ENCODE results near the gene ZDHHC22.

The ZDHHC22 gene

DNA sequence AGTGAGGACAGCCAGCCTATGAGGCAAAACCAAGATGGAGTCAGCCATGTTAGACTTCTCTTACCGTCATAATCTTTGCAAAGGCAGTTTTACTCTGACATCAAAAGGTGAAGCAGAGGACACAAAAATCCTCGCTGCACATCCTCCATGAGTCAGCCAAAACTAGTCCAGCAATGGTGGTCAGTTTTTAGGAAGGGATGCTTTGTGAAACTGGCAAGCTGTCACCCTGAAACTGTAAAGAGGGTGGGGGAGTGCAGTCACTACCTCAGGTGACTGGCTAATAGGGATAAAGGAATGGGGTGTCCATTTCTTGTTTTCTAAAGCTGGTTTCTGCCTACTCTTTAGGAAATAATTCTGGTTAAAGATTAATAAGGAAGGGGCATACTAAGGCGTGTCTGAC is 48.9 kb downstream of the ZDHHC22 start:
- Histone ChIP-seq H3K36me3 (ENCODE audit: control insufficient read depth in 4 of 4, insufficient read depth in 4 of 4, low read length in 3 of 4) (no peaks in the 10 kb centered on the region), H3K27me3 (replicated peaks in 2 of 5; ENCODE audit: control insufficient read depth in 4 of 5, insufficient read depth in 5 of 5, low read length in 4 of 5) (no peaks in the 10 kb centered on the region), H3K27ac (ENCODE audit: insufficient read depth in 1 of 2, low read depth in 1 of 2, low read length in 2 of 2, poor library complexity in 1 of 2, severe bottlenecking in 2 of 2) (no peak overlapping the region), H3K9me3 (ENCODE audit: control extremely low read depth in 1 of 5, control insufficient read depth in 4 of 5, insufficient read depth in 2 of 5, low read depth in 1 of 5, low read length in 4 of 5) (peaks cover 2 to 11% (median 7%) of the 10 kb centered on the region in 5 experiments), H3K4me1 (ENCODE audit: control extremely low read depth in 1 of 4, control insufficient read depth in 4 of 4, insufficient read depth in 4 of 4, low read length in 3 of 4) (peaks cover 0 to 13% (median 10%) of the 10 kb centered on the region in 4 experiments), H3K4me3 (ENCODE audit: control insufficient read depth in 1 of 7, extremely low read depth in 1 of 7, insufficient read depth in 4 of 7, low read depth in 2 of 7, low read length in 6 of 7) (no peak overlapping the region)
- 100% methylated on average over 3 of the region's 3 CpGs for WGBS (ENCODE audit: insufficient coverage)
- DNase-seq: no peak
- CTCF ChIA-PET: interaction anchor here (0.7 to 2.2 kb wide), 8 partner anchors 9 to 224 kb away, joined by 3 to 18 read pairs (median 3); no protein-coding TSS in a partner anchor
- POLR2A ChIA-PET: interaction anchor here (0.6 kb wide), 1 partner anchor 173 kb away, joined by 3 read pairs; no protein-coding TSS in a partner anchor

DNA sequence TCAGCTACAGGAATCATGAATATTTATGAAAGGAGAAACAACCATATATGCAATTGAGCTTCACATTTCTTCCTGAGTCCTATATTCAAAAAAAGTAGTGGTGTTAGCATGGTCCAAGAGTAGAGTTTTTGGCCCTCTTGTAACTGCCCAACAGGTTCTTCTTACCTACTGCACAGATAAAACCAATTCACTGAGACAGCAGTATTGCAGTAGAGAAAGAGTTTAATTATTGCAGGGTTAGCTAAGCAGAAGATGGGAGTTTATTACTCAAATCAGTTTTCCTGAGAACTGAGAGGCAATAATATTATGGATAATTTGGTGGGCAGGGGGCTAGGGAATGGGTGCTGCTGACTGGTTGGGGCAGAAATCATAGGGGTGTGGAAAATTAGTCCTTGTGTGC is 50.1 kb downstream of the ZDHHC22 start:
- H3K4me3 ChIP-seq (ENCODE audit: control insufficient read depth in 1 of 7, extremely low read depth in 1 of 7, insufficient read depth in 4 of 7, low read depth in 2 of 7, low read length in 6 of 7): no peak overlapping the region
- POLR2A ChIA-PET: no interaction called here
- H3K4me1 ChIP-seq (ENCODE audit: control extremely low read depth in 1 of 4, control insufficient read depth in 4 of 4, insufficient read depth in 4 of 4, low read length in 3 of 4): peaks cover 0 to 2% (median under 1%) of the 10 kb centered on the region in 4 experiments
- peaks cover 2 to 11% (median 7%) of the 10 kb centered on the region in 5 experiments for H3K9me3 ChIP-seq (ENCODE audit: control extremely low read depth in 1 of 5, control insufficient read depth in 4 of 5, insufficient read depth in 2 of 5, low read depth in 1 of 5, low read length in 4 of 5)
- no peak overlapping the region for H3K27ac ChIP-seq (ENCODE audit: insufficient read depth in 1 of 2, low read depth in 1 of 2, low read length in 2 of 2, poor library complexity in 1 of 2, severe bottlenecking in 2 of 2)
- DNase-seq: no peak
- CTCF ChIA-PET: interaction anchor here (0.6 to 4.4 kb wide), 9 partner anchors 10 to 223 kb away, joined by 3 to 30 read pairs (median 4); no protein-coding TSS in a partner anchor
- H3K27me3 ChIP-seq (replicated peaks in 2 of 5; ENCODE audit: control insufficient read depth in 4 of 5, insufficient read depth in 5 of 5, low read length in 4 of 5): no peaks in the 10 kb centered on the region
- no peaks in the 10 kb centered on the region for H3K36me3 ChIP-seq (ENCODE audit: control insufficient read depth in 4 of 4, insufficient read depth in 4 of 4, low read length in 3 of 4)

DNA sequence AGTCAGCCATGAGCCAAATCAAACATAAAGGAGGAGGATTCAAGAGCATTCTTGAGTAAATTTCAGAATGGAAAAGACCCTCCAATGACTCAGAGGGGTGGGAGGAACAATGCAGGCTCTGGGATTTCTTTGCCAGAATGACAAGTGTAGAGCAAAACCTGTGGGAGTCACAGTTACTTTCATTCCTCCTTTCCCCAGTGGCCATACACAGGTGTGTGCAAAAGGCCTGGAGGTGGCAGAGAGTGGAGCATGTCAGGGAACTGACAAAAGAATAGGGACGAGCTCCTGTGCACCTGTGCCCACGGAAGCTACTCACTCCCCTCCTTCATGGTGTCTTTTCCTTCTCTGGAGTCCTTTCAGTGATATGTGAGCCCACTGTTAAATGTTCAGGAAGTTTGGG is 52.9 kb downstream of the ZDHHC22 start:
- Histone ChIP-seq H3K4me1 (ENCODE audit: control extremely low read depth in 1 of 4, control insufficient read depth in 4 of 4, insufficient read depth in 4 of 4, low read length in 3 of 4) (peaks cover 0 to 5% (median 0%) of the 10 kb centered on the region in 4 experiments), H3K9me3 (ENCODE audit: control extremely low read depth in 1 of 5, control insufficient read depth in 4 of 5, insufficient read depth in 2 of 5, low read depth in 1 of 5, low read length in 4 of 5) (peaks cover 2 to 11% (median 7%) of the 10 kb centered on the region in 5 experiments), H3K27ac (ENCODE audit: insufficient read depth in 1 of 2, low read depth in 1 of 2, low read length in 2 of 2, poor library complexity in 1 of 2, severe bottlenecking in 2 of 2) (no peak overlapping the region), H3K36me3 (ENCODE audit: control insufficient read depth in 4 of 4, insufficient read depth in 4 of 4, low read length in 3 of 4) (no peaks in the 10 kb centered on the region), H3K4me3 (ENCODE audit: control insufficient read depth in 1 of 7, extremely low read depth in 1 of 7, insufficient read depth in 4 of 7, low read depth in 2 of 7, low read length in 6 of 7) (no peak overlapping the region), H3K27me3 (replicated peaks in 2 of 5; ENCODE audit: control insufficient read depth in 4 of 5, insufficient read depth in 5 of 5, low read length in 4 of 5) (no peaks in the 10 kb centered on the region)
- DNase-seq: no peak
- 100% methylated on average over 2 of the region's 2 CpGs for WGBS (ENCODE audit: insufficient coverage)
- CTCF ChIA-PET: interaction anchor here (0.9 to 4.4 kb wide), 6 partner anchors 12 to 214 kb away, joined by 3 to 30 read pairs (median 4); no protein-coding TSS in a partner anchor
- POLR2A ChIA-PET: interaction anchor here (0.7 kb wide), 1 partner anchor 145 kb away, joined by 3 read pairs; no protein-coding TSS in a partner anchor

DNA sequence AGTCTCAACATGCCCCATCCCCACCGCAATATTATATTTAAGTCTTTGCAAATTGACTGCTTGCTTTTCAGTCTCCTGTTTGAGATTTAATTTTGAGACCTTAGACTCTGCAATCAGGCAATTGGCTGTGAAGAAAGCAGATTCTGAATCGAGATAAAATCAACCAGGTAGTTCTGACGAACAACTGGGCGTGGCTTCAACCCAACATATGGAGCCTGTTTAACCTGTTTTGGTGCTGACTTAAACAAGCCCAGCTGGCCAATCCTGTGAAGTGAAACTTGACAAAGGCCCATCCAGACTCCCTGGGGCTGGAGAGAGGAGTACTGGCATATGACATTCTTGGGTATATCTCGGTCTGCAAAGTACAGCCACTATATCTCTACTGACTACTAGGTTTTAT is 53.4 kb downstream of the ZDHHC22 start:
- Histone ChIP-seq H3K9me3 (ENCODE audit: control extremely low read depth in 1 of 5, control insufficient read depth in 4 of 5, insufficient read depth in 2 of 5, low read depth in 1 of 5, low read length in 4 of 5) (peaks cover 2 to 11% (median 7%) of the 10 kb centered on the region in 5 experiments), H3K27ac (ENCODE audit: insufficient read depth in 1 of 2, low read depth in 1 of 2, low read length in 2 of 2, poor library complexity in 1 of 2, severe bottlenecking in 2 of 2) (no peak overlapping the region), H3K4me1 (ENCODE audit: control extremely low read depth in 1 of 4, control insufficient read depth in 4 of 4, insufficient read depth in 4 of 4, low read length in 3 of 4) (peaks cover 0 to 5% (median 0%) of the 10 kb centered on the region in 4 experiments), H3K4me3 (ENCODE audit: control insufficient read depth in 1 of 7, extremely low read depth in 1 of 7, insufficient read depth in 4 of 7, low read depth in 2 of 7, low read length in 6 of 7) (no peak overlapping the region), H3K27me3 (replicated peaks in 2 of 5; ENCODE audit: control insufficient read depth in 4 of 5, insufficient read depth in 5 of 5, low read length in 4 of 5) (no peaks in the 10 kb centered on the region), H3K36me3 (ENCODE audit: control insufficient read depth in 4 of 4, insufficient read depth in 4 of 4, low read length in 3 of 4) (no peaks in the 10 kb centered on the region)
- 84% methylated on average over 4 of the region's 5 CpGs for WGBS (ENCODE audit: insufficient coverage)
- POLR2A ChIA-PET: no interaction called here
- CTCF ChIA-PET: interaction anchor here (1.2 to 4.4 kb wide), 4 partner anchors 12 to 213 kb away, joined by 3 to 30 read pairs (median 6); no protein-coding TSS in a partner anchor
- DNase-seq: no peak

DNA sequence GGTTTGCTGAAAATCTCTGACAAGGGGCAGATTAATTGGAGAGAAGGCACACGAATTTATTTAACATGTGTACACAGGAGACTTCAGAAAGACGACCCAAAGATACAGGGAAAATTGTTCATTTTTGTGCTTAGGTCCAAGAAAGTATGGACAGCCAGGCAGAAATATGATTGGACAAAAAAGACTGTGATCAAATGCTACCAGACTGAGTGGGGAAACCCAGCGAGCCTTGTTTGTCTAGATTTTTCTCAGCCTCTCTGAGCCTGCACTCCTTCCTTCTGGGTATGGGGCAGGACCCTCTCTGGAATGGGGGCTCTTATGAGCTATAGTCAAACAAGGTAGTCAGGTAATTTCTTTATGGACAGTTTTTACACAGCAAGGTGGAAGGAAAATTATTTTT is 54.0 kb downstream of the ZDHHC22 start:
- Histone ChIP-seq H3K9me3 (ENCODE audit: control extremely low read depth in 1 of 5, control insufficient read depth in 4 of 5, insufficient read depth in 2 of 5, low read depth in 1 of 5, low read length in 4 of 5) (peaks cover 2 to 11% (median 7%) of the 10 kb centered on the region in 5 experiments), H3K4me3 (ENCODE audit: control insufficient read depth in 1 of 7, extremely low read depth in 1 of 7, insufficient read depth in 4 of 7, low read depth in 2 of 7, low read length in 6 of 7) (no peak overlapping the region), H3K36me3 (ENCODE audit: control insufficient read depth in 4 of 4, insufficient read depth in 4 of 4, low read length in 3 of 4) (no peaks in the 10 kb centered on the region), H3K27me3 (replicated peaks in 2 of 5; ENCODE audit: control insufficient read depth in 4 of 5, insufficient read depth in 5 of 5, low read length in 4 of 5) (no peaks in the 10 kb centered on the region), H3K4me1 (ENCODE audit: control extremely low read depth in 1 of 4, control insufficient read depth in 4 of 4, insufficient read depth in 4 of 4, low read length in 3 of 4) (peaks cover 0 to 5% (median 0%) of the 10 kb centered on the region in 4 experiments), H3K27ac (ENCODE audit: insufficient read depth in 1 of 2, low read depth in 1 of 2, low read length in 2 of 2, poor library complexity in 1 of 2, severe bottlenecking in 2 of 2) (no peak overlapping the region)
- POLR2A ChIA-PET: no interaction called here
- CTCF ChIA-PET: interaction anchor here (0.6 to 4.4 kb wide), 5 partner anchors 13 to 213 kb away, joined by 3 to 39 read pairs (median 9); no protein-coding TSS in a partner anchor
- DNase-seq: no peak
- WGBS (ENCODE audit: insufficient coverage): 92% methylated on average over 3 of the region's 3 CpGs

DNA sequence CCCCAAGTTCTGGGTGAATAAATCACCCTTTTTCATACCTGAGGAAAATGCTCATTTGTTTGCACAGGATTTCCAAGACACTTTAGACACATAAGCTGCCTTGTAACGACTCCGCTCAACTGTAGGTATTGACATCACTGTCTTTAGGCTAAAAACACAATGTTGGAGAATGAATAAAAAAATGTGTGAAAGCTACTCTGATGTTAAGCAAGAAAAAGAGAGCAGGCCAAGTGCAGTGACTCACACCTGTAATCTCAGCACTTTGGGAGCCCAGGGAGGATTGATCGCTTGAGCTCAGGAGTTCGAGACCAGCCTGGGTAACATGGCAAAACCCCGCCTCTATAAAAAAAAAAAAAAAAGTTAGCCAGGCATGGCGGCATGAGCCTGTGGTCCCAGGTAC is 54.6 kb downstream of the ZDHHC22 start:
- WGBS (ENCODE audit: insufficient coverage): 100% methylated on average over 2 of the region's 6 CpGs
- H3K4me1 ChIP-seq (ENCODE audit: control extremely low read depth in 1 of 4, control insufficient read depth in 4 of 4, insufficient read depth in 4 of 4, low read length in 3 of 4): peaks cover 0 to 5% (median 0%) of the 10 kb centered on the region in 4 experiments
- DNase-seq: no peak
- H3K27me3 ChIP-seq (replicated peaks in 2 of 5; ENCODE audit: control insufficient read depth in 4 of 5, insufficient read depth in 5 of 5, low read length in 4 of 5): no peaks in the 10 kb centered on the region
- H3K4me3 ChIP-seq (ENCODE audit: control insufficient read depth in 1 of 7, extremely low read depth in 1 of 7, insufficient read depth in 4 of 7, low read depth in 2 of 7, low read length in 6 of 7): no peak overlapping the region
- POLR2A ChIA-PET: no interaction called here
- H3K27ac ChIP-seq (ENCODE audit: insufficient read depth in 1 of 2, low read depth in 1 of 2, low read length in 2 of 2, poor library complexity in 1 of 2, severe bottlenecking in 2 of 2): no peak overlapping the region
- H3K36me3 ChIP-seq (ENCODE audit: control insufficient read depth in 4 of 4, insufficient read depth in 4 of 4, low read length in 3 of 4): no peaks in the 10 kb centered on the region
- peaks cover 2 to 11% (median 7%) of the 10 kb centered on the region in 5 experiments for H3K9me3 ChIP-seq (ENCODE audit: control extremely low read depth in 1 of 5, control insufficient read depth in 4 of 5, insufficient read depth in 2 of 5, low read depth in 1 of 5, low read length in 4 of 5)
- CTCF ChIA-PET: interaction anchor here (1.2 to 3.7 kb wide), 4 partner anchors 8 to 20 kb away, joined by 3 to 39 read pairs (median 5); no protein-coding TSS in a partner anchor

DNA sequence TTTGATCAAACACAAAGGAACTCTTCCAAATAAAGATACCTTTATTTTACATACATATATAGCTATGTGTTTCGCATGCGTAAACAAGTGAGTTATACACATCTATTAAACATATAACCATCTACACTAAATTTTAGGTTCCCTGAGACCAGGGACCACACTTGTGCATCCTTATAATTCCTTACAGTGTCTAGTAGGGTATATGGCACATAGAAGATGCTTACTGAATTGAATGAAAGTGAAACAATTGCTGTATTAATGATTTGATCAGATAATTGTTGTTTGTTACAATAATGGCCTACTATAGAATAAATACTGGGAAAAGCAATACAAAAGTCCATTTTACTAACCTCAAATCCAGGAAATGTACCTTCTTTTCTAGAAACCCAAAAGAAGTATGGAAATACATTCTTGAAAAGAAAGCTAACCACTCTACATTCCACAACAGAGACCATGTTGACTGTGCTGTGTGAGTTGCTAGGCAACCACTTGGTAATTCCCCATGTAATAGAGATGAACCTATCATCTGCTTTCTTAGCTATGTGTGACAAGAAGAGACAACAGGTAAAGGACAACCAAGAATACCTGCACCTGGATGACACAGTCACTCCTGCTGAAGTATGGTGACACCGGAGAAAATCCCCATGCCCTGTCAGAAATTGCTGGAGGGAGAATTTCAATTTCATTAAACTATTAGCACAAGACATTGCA is 55.4 kb downstream of the ZDHHC22 start:
- Histone ChIP-seq H3K27ac (ENCODE audit: insufficient read depth in 1 of 2, low read depth in 1 of 2, low read length in 2 of 2, poor library complexity in 1 of 2, severe bottlenecking in 2 of 2) (no peak overlapping the region), H3K27me3 (replicated peaks in 2 of 5; ENCODE audit: control insufficient read depth in 4 of 5, insufficient read depth in 5 of 5, low read length in 4 of 5) (no peaks in the 10 kb centered on the region), H3K4me3 (ENCODE audit: control insufficient read depth in 1 of 7, extremely low read depth in 1 of 7, insufficient read depth in 4 of 7, low read depth in 2 of 7, low read length in 6 of 7) (no peak overlapping the region), H3K9me3 (ENCODE audit: control extremely low read depth in 1 of 5, control insufficient read depth in 4 of 5, insufficient read depth in 2 of 5, low read depth in 1 of 5, low read length in 4 of 5) (peaks cover 0 to 5% (median 2%) of the 10 kb centered on the region in 5 experiments), H3K4me1 (ENCODE audit: control extremely low read depth in 1 of 4, control insufficient read depth in 4 of 4, insufficient read depth in 4 of 4, low read length in 3 of 4) (peaks cover 0 to 5% (median 0%) of the 10 kb centered on the region in 4 experiments), H3K36me3 (ENCODE audit: control insufficient read depth in 4 of 4, insufficient read depth in 4 of 4, low read length in 3 of 4) (no peaks in the 10 kb centered on the region)
- peak in 2 of 3 donors; percentile 39 to 45 for DNase-seq
- 100% methylated on average over 1 of the region's 3 CpGs for WGBS (ENCODE audit: insufficient coverage)
- ChIA-PET POLR2A (no interaction called here), CTCF (interaction anchor here (0.9 to 3.7 kb wide), 11 partner anchors 8 to 213 kb away, joined by 3 to 39 read pairs (median 5); no protein-coding TSS in a partner anchor)
